OCI-LY3 (cell line): Measurements from ENCODE around the gene RAPGEF5.

Experiments
- H2AFZ ChIP-seq: fragments of 200-600, 300-600 bp; shearing (Covaris generic); 2 replicates; pipeline ENCODE4 v1.6.0; 2014; ENCODE audit warnings: antibody characterized with exemption, low read depth, low read length
- H3K27ac ChIP-seq: fragments of 200-600, 300-600 bp; sonication (generic); 2 replicates; pipeline ENCODE4 v1.5.1; 2014; ENCODE audit warnings: mild to moderate bottlenecking, low read length, moderate library complexity, mixed read lengths
- H3K27me3 ChIP-seq: fragments of 200-600, 300-600 bp; sonication (generic); 2 replicates; pipeline ENCODE4 v1.6.1; 2014; ENCODE audit warnings: low read depth, low read length, mixed read lengths
- H3K36me3 ChIP-seq: fragments of 200-600, 300-600 bp; sonication (generic); replicated peaks from 2 replicates; pipeline ENCODE3; 2014; ENCODE audit warnings: low read depth, low read length, mixed read lengths
- H3K4me1 ChIP-seq: fragments of 300-600, 200-600 bp; sonication (generic); 2 replicates; pipeline ENCODE4 v1.6.1; 2014; ENCODE audit warnings: low read length, mixed read lengths
- H3K4me2 ChIP-seq: fragments of 200-600, 300-600 bp; sonication (generic); 2 replicates; pipeline ENCODE4 v1.6.1; 2014; ENCODE audit warnings: low read length, mixed read lengths
- H3K4me3 ChIP-seq: fragments of 300-600, 200-600 bp; sonication (generic); 2 replicates; pipeline ENCODE4 v1.5.1; 2014; ENCODE audit warnings: antibody characterized with exemption, mild to moderate bottlenecking, low read length, moderate library complexity
- H3K79me2 ChIP-seq: fragments of 300-600, 200-600 bp; shearing (Covaris generic); 2 replicates; pipeline ENCODE4 v1.6.1; 2014; ENCODE audit warnings: mild to moderate bottlenecking, low read length, mixed read lengths
- H3K9ac ChIP-seq: fragments of 300-600, 200-600 bp; shearing (Covaris generic); 2 replicates; pipeline ENCODE4 v1.6.0; 2014; ENCODE audit warnings: mild to moderate bottlenecking, low read length, moderate library complexity
- H3K9me3 ChIP-seq: fragments of 200-600, 300-600 bp; shearing (Covaris generic); 2 replicates; pipeline ENCODE4 v1.6.1; 2014; ENCODE audit warnings: low read length, mixed read lengths; ENCODE audit not compliant: insufficient read depth
- H4K20me1 ChIP-seq: fragments of 200-600, 300-600 bp; sonication (generic); 2 replicates; pipeline ENCODE4 v1.6.1; 2016; ENCODE audit warnings: low read length, mixed read lengths; ENCODE audit not compliant: insufficient read depth
- CTCF ChIP-seq: fragments of 200-600, 300-600 bp; sonication (generic); IDR thresholded peaks from 2 replicates; pipeline ENCODE4 v1.5.1; 2014; ENCODE audit warnings: antibody characterized with exemption, low read length, low read depth
- EZH2phosphoT487 ChIP-seq: fragments of 200-600 bp; shearing (Covaris generic); IDR thresholded peaks from 2 replicates; pipeline ENCODE4 v1.6.1; 2018; ENCODE audit warnings: antibody characterized with exemption, mixed run types, low read depth

The RAPGEF5 gene

GRCh38 chr7:22399546-22399945, 42.6 kb upstream of the RAPGEF5 start:
- no peak overlapping the region for H3K27ac ChIP-seq
- H3K4me3 ChIP-seq = no peak overlapping the region
- H3K36me3 ChIP-seq = no peaks in the 10 kb centered on the region
- H3K27me3 ChIP-seq = no peaks in the 10 kb centered on the region
- no peaks in the 10 kb centered on the region for H3K79me2 ChIP-seq
- H3K4me1 ChIP-seq = peaks cover 9% of the 10 kb centered on the region
- no peaks in the 10 kb centered on the region for H4K20me1 ChIP-seq
- no peak overlapping the region for H3K4me2 ChIP-seq
- no peaks in the 10 kb centered on the region for H3K9me3 ChIP-seq
- TF ChIP-seq CTCF (no peak), EZH2phosphoT487 (no peak)
- H3K9ac ChIP-seq = no peak overlapping the region
- no peak overlapping the region for H2AFZ ChIP-seq

GRCh38 chr7:22399091-22399490, 42.1 kb upstream of the RAPGEF5 start:
- no peak overlapping the region for H3K4me2 ChIP-seq
- H3K36me3 ChIP-seq = no peaks in the 10 kb centered on the region
- H4K20me1 ChIP-seq = no peaks in the 10 kb centered on the region; the same call in 1 of the 2 replicates
- H2AFZ ChIP-seq = no peak overlapping the region
- no peaks in the 10 kb centered on the region for H3K9me3 ChIP-seq
- peaks cover 9% of the 10 kb centered on the region for H3K4me1 ChIP-seq
- H3K4me3 ChIP-seq = no peak overlapping the region
- TF ChIP-seq EZH2phosphoT487 = no peak
- no peak for TF ChIP-seq CTCF
- H3K79me2 ChIP-seq = no peaks in the 10 kb centered on the region
- no peak overlapping the region for H3K27ac ChIP-seq
- H3K27me3 ChIP-seq = no peaks in the 10 kb centered on the region
- H3K9ac ChIP-seq = no peak overlapping the region

DNA sequence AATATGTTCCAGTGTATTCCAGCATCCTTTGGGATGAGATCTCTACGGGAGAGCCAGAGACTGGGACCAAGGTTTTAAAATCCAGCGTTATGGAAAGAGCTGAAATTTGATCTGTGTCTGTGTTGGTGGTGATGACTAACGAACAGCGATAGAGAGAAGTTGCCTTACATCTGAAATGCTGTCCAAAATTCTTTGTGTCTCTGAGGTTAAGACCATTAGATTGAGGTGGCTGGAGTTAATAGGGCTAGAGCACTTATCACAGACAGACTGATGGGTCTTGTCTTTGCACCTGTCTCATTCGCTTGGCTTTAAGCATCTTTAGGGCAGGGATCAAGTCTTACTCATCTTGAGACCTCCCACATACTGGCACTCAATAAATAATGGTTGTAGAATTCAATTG, 41.0 kb upstream of the RAPGEF5 start:
- Histone ChIP-seq H3K9me3 (no peaks in the 10 kb centered on the region), H3K36me3 (no peaks in the 10 kb centered on the region), H3K4me1 (peaks cover 9% of the 10 kb centered on the region), H3K27ac (no peak overlapping the region), H3K4me3 (no peak overlapping the region), H3K4me2 (no peak overlapping the region), H3K27me3 (no peaks in the 10 kb centered on the region), H4K20me1 (no peaks in the 10 kb centered on the region; the same call in 1 of the 2 replicates), H3K79me2 (no peaks in the 10 kb centered on the region), H3K9ac (no peak overlapping the region), H2AFZ (no peak overlapping the region)
- no peak for TF ChIP-seq CTCF

DNA sequence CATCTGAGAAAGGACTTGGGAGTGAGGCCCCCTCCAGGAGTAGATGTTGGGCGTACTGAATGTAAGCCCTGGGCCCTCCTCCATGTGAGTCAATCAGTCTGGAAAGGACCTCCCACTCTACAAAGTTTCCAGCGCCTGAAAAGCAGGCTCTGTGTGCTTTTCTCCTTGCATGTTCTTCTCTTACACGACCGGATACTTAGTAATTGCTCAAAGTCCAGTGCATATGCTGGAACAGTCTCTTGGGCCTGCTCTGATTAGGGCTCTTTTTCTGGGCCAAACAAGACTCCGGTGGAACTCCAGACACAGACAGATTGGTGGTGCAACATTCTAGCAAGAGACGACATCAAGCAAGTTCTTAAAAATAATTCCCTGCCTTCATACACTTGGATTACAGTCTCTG, 38.3 kb upstream of the RAPGEF5 start:
- Histone ChIP-seq H3K36me3 (no peaks in the 10 kb centered on the region), H3K9ac (no peak overlapping the region), H4K20me1 (peaks cover 3% of the 10 kb centered on the region; the same call in 1 of the 2 replicates), H3K4me1 (no peaks in the 10 kb centered on the region), H3K4me3 (no peak overlapping the region), H3K9me3 (no peaks in the 10 kb centered on the region), H2AFZ (no peak overlapping the region), H3K79me2 (no peaks in the 10 kb centered on the region), H3K27me3 (peaks cover 4% of the 10 kb centered on the region; the same call in 1 of the 2 replicates), H3K4me2 (no peak overlapping the region), H3K27ac (no peak overlapping the region)
- no peak for TF ChIP-seq EZH2phosphoT487

GRCh38 chr7:22394739-22395138, 37.8 kb upstream of the RAPGEF5 start:
- Histone ChIP-seq H3K4me3 (no peak overlapping the region), H3K9ac (no peak overlapping the region), H2AFZ (no peak overlapping the region), H3K36me3 (no peaks in the 10 kb centered on the region), H4K20me1 (peaks cover 5% of the 10 kb centered on the region), H3K4me1 (no peaks in the 10 kb centered on the region), H3K79me2 (no peaks in the 10 kb centered on the region), H3K27ac (no peak overlapping the region), H3K9me3 (no peaks in the 10 kb centered on the region), H3K4me2 (no peak overlapping the region), H3K27me3 (peaks cover 8% of the 10 kb centered on the region; the same call in 1 of the 2 replicates)
- TF ChIP-seq CTCF (no peak), EZH2phosphoT487 (no peak)
